ENCODE results near the gene CCNK. TPM values are rescaled to one million over a fixed set of nuclear protein-coding genes. Genes with fewer than 3 reads are reported as not detected.

The CCNK gene
- total and polyA plus RNA-seq, 11 donors: 9.1 to 35.3 (median 29.3) TPM

- no peak for ATAC-seq
- intact Hi-C loops (cut with DNase I): no loop called here
- no peak overlapping the region for H3K27ac ChIP-seq
- no peaks in the 10 kb centered on the region for H3K9me3 ChIP-seq
- peaks cover 0 to 99% (median 96%) of the 10 kb centered on the region in 9 donors for H3K36me3 ChIP-seq
- no peak for DNase-seq
- TF ChIP-seq, protein P1, sequence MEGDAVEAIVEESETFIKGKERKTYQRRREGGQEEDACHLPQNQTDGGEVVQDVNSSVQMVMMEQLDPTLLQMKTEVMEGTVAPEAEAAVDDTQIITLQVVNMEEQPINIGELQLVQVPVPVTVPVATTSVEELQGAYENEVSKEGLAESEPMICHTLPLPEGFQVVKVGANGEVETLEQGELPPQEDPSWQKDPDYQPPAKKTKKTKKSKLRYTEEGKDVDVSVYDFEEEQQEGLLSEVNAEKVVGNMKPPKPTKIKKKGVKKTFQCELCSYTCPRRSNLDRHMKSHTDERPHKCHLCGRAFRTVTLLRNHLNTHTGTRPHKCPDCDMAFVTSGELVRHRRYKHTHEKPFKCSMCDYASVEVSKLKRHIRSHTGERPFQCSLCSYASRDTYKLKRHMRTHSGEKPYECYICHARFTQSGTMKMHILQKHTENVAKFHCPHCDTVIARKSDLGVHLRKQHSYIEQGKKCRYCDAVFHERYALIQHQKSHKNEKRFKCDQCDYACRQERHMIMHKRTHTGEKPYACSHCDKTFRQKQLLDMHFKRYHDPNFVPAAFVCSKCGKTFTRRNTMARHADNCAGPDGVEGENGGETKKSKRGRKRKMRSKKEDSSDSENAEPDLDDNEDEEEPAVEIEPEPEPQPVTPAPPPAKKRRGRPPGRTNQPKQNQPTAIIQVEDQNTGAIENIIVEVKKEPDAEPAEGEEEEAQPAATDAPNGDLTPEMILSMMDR (IDR thresholded peaks at IDR 0.05): no peak
- TF ChIP-seq POLR2A (IDR thresholded peaks at IDR 0.05): no peak
- peaks cover 0 to 9% (median 0%) of the 10 kb centered on the region in 12 donors for H3K4me1 ChIP-seq
- WGBS, 4 donors: 88 to 96% (median 93%) methylated on average over 5 of the region's 5 CpGs
- H3K4me3 ChIP-seq: no peak overlapping the region
- no peaks in the 10 kb centered on the region for H3K27me3 ChIP-seq
Observed at GRCh38 chr14:99451234-99451633, 30.0 kb upstream of the CCNK start.

- Histone ChIP-seq H3K27ac (no peak overlapping the region), H3K9me3 (no peaks in the 10 kb centered on the region), H3K4me1 (peaks cover 0 to 8% (median 0%) of the 10 kb centered on the region in 12 donors), H3K4me3 (no peak overlapping the region), H3K27me3 (no peaks in the 10 kb centered on the region), H3K36me3 (peaks cover 0 to 99% (median 96%) of the 10 kb centered on the region in 9 donors)
- WGBS, 4 donors: 77 to 85% (median 84%) methylated on average over 4 of the region's 4 CpGs
- intact Hi-C loops (cut with DNase I): no loop called here
- TF ChIP-seq POLR2A (IDR thresholded peaks at IDR 0.05): no peak
- TF ChIP-seq, protein P1 (IDR thresholded peaks at IDR 0.05): no peak
- no peak for DNase-seq
- no peak for ATAC-seq
Observed at GRCh38 chr14:99452968-99453367, 28.2 kb upstream of the CCNK start.

DNA sequence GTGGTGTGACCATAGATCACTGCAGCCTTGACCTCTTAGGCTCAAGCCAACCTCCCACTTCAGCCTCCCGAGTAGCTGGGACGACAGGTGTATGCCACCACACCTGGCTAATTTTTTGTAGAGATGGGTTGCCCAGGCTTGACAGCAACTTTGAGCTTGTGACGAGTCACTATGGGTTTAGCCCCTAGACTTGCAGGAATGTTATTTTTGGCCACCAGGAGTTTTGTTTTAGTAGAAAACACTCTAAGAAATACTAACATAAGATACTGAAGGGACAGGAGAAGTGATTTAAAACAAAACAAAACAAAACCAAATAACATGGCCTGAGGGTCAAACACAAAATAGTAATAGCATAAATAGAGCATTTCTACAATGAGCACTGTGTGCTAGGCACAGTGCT lies 27.0 kb upstream of the CCNK start:
- WGBS, 4 donors: 68 to 97% (median 79%) methylated on average over 3 of the region's 3 CpGs
- H3K4me3 ChIP-seq: no peak overlapping the region
- H3K4me1 ChIP-seq: peaks cover 0 to 8% (median 0%) of the 10 kb centered on the region in 12 donors
- TF ChIP-seq, protein P1 (IDR thresholded peaks at IDR 0.05): no peak
- no peak for TF ChIP-seq POLR2A (IDR thresholded peaks at IDR 0.05)
- DNase-seq (no peak), ATAC-seq (no peak)
- no peaks in the 10 kb centered on the region for H3K9me3 ChIP-seq
- intact Hi-C loops (cut with DNase I): no loop called here
- no peaks in the 10 kb centered on the region for H3K27me3 ChIP-seq
- H3K36me3 ChIP-seq: peaks cover 0 to 98% (median 91%) of the 10 kb centered on the region in 9 donors
- H3K27ac ChIP-seq: no peak overlapping the region

GRCh38 chr14:99459481-99460100 lies 21.6 kb upstream of the CCNK start:
- peaks cover 0 to 99% (median 83%) of the 10 kb centered on the region in 9 donors for H3K36me3 ChIP-seq
- H3K4me3 ChIP-seq: no peak overlapping the region
- TF ChIP-seq POLR2A (IDR thresholded peaks at IDR 0.05): no peak
- TF ChIP-seq, protein P1 (IDR thresholded peaks at IDR 0.05): no peak
- WGBS, 4 donors: 80 to 88% (median 83%) methylated on average over 5 of the region's 5 CpGs
- no peaks in the 10 kb centered on the region for H3K9me3 ChIP-seq
- H3K27ac ChIP-seq: no peak overlapping the region
- H3K4me1 ChIP-seq: no peaks in the 10 kb centered on the region
- ATAC-seq: no peak
- intact Hi-C loops (cut with DNase I): no loop called here
- no peak for DNase-seq
- H3K27me3 ChIP-seq: no peaks in the 10 kb centered on the region
